ENCODE data around the gene FBLN2. TPM values are rescaled to one million over a fixed set of nuclear protein-coding genes. Genes with fewer than 3 reads are reported as not detected.
A peak's percentile ranks its signal among the peaks of the same experiment; 100 is the strongest.

Gene FBLN2
- total RNA-seq, 1 donor from 2014 or later = 32.9 TPM

DNA sequence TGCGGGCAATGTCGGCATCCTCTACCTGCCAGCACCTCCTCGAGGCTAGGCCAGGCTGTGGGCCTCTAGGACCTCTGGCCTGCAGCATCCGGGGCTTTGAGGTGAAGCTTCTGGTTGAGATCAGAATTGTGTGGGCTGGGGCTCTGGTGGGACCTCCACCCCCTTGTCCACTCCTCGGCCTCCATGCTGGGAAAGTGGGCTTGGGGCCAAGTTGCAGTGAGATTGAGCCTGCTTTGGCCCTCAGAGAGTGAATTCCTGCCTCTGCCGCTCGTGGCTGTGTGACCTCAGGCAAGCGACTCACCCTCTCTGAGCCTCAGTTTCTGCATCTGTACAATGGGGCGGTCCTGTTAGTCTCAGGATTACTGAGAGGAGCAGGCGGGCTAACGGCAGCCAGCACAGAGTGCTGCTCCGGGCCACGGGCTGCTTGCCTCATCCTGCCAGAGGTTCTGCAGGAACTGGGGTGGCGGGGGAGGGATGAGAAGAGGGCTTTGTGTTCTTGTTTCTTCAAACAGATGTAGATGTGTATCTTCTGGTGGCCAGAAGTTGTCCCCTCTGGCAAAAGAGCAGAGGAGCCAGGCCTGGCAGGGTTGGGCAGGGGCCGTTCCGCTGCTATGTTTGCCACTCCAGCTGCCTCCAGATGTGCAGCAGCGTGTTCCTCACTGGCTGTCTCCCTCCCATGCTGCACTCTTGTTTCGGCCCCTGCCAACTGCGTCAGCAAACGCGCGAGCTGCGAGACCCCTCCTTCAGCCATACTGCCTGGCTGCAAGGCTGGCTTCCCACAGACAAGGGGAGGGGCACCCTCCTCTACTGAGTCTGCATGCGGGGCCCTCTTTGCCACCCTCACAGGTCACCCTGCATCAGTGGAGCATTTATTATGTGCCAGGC is 33.7 kb downstream of the FBLN2 start:
- intact Hi-C loops (cut with DNase I) = no loop called here
- H3K4me1 ChIP-seq = peaks cover 7% of the 10 kb centered on the region
- no peak overlapping the region for H3K4me3 ChIP-seq
- no peak overlapping the region for H3K27ac ChIP-seq
- no peaks in the 10 kb centered on the region for H3K36me3 ChIP-seq
- DNase-seq (peak; percentile 63), ATAC-seq (peak; percentile 10)
- no peak for TF ChIP-seq CTCF (IDR thresholded peaks at IDR 0.05)
- no peaks in the 10 kb centered on the region for H3K9me3 ChIP-seq
- no peaks in the 10 kb centered on the region for H3K27me3 ChIP-seq

- TF ChIP-seq CTCF (IDR thresholded peaks at IDR 0.05) = no peak
- Histone ChIP-seq H3K36me3 (no peaks in the 10 kb centered on the region), H3K9me3 (no peaks in the 10 kb centered on the region), H3K27ac (no peak overlapping the region), H3K4me1 (peaks cover 7% of the 10 kb centered on the region), H3K27me3 (no peaks in the 10 kb centered on the region), H3K4me3 (no peak overlapping the region)
- ATAC-seq = no peak
- no peak for DNase-seq
- intact Hi-C loops (cut with DNase I) = no loop called here
Observed at GRCh38 chr3:13583251-13584180, 34.6 kb downstream of the FBLN2 start.

GRCh38 chr3:13584427-13584891 is 35.5 kb downstream of the FBLN2 start:
- no peaks in the 10 kb centered on the region for H3K36me3 ChIP-seq
- DNase-seq = no peak
- no peak for ATAC-seq
- H3K27ac ChIP-seq = no peak overlapping the region
- H3K9me3 ChIP-seq = no peaks in the 10 kb centered on the region
- intact Hi-C loops (cut with DNase I) = no loop called here
- H3K27me3 ChIP-seq = no peaks in the 10 kb centered on the region
- H3K4me1 ChIP-seq = peaks cover 7% of the 10 kb centered on the region
- TF ChIP-seq CTCF (IDR thresholded peaks at IDR 0.05) = no peak
- no peak overlapping the region for H3K4me3 ChIP-seq

GRCh38 chr3:13584901-13585300 is 36.0 kb downstream of the FBLN2 start:
- Histone ChIP-seq H3K27me3 (no peaks in the 10 kb centered on the region), H3K9me3 (no peaks in the 10 kb centered on the region), H3K4me1 (peaks cover 7% of the 10 kb centered on the region), H3K4me3 (no peak overlapping the region), H3K36me3 (no peaks in the 10 kb centered on the region), H3K27ac (no peak overlapping the region)
- no peak for TF ChIP-seq CTCF (IDR thresholded peaks at IDR 0.05)
- ATAC-seq = no peak
- intact Hi-C loops (cut with DNase I) = no loop called here
- no peak for DNase-seq

DNA sequence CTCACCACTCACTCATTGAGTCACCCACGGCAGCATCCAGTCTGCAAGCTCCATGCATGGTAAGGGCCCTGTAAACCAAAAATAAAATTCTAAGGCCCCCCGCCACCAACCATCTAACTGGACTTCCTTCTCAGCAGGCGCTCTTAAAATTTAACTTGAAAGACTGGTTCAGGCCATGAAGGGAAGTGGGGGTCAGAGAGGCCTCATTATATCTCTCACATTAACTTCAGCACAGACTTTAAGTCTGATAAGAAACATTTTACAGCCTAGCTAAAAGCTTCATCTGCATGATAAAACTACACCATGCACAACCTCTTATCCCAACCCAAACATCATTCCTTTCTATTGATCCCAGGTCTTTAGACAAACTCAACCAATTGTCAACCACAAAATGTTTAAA is 38.5 kb downstream of the FBLN2 start:
- intact Hi-C loops (cut with DNase I) = no loop called here
- ATAC-seq = no peak
- no peak overlapping the region for H3K4me3 ChIP-seq

More for the DNA sequence above, 38.5 kb downstream of the FBLN2 start:
- no peaks in the 10 kb centered on the region for H3K27me3 ChIP-seq
- H3K4me1 ChIP-seq = peaks cover 1% of the 10 kb centered on the region
- DNase-seq = no peak
- no peak overlapping the region for H3K27ac ChIP-seq
- TF ChIP-seq CTCF (IDR thresholded peaks at IDR 0.05) = no peak
- no peaks in the 10 kb centered on the region for H3K9me3 ChIP-seq
- H3K36me3 ChIP-seq = no peaks in the 10 kb centered on the region

Measured in upper lobe of right lung (tissue), 1 donor.